Kidney capillary endothelial cell (primary cell): ENCODE measurements around the gene FADS6.

ENCODE experiments used
- DNase-seq: peaks from one replicate; pipeline ENCODE4 v3.0.0-alpha.2; 2018; ENCODE audit warnings: low spot score

Gene FADS6, protein sequence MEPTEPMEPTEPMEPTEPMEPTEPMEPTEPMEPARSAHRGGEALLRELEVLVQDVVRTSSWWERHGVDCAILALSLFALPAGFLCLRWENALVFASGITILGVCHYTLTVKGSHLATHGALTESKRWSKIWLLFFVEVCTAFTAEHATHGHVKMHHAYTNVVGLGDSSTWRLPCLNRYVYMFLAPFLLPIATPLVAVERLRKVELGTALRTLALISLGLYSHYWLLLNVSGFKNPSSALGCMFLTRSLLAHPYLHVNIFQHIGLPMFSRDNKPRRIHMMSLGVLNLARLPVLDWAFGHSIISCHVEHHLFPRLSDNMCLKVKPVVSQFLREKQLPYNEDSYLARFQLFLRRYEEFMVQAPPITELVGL

DNA sequence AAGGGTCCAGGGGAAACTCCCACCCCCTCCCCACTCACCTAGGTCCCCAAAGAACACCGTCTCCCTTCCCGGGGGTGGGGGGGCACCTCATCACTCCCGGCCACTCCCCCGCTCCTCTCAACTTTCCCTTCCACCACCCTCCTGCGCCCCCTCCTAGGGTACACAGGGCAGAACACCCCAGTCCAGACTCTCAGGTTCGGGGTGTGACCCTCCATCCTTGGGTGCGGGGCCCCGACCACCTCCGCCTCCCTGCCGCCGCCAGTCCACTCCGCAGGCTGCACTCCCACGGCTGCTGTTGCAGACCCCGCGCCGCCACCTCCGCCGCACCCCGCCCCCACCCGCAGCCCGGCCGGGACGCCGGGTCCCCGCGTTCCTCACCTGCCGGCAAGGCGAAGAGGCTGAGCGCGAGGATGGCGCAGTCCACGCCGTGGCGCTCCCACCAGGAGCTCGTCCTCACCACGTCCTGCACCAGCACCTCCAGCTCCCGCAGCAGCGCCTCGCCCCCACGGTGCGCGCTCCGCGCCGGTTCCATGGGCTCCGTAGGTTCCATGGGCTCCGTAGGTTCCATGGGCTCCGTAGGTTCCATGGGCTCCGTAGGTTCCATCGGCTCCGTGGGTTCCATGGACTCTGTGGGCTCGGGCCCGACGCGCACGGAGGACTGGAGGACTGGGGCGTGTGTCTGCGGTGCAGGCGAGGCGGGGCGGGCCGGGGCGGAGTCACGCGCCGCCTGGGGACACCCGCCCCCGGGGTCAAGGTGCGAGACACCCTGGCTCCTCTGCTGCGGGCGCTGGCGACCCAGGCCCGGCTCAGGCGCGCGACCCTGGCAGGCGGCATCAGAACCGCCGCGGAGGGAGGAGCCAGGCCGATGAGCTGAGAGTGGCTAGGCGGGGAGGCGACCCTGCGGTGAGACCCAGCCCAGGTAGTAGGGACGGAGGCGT, at the start of gene FADS6:
TSS of gene FADS6 (minus strand) at position 660 of the 938 bp plus-strand sequence. CDS start at position 622, 38 bp downstream.
- no peak for DNase-seq

DNA sequence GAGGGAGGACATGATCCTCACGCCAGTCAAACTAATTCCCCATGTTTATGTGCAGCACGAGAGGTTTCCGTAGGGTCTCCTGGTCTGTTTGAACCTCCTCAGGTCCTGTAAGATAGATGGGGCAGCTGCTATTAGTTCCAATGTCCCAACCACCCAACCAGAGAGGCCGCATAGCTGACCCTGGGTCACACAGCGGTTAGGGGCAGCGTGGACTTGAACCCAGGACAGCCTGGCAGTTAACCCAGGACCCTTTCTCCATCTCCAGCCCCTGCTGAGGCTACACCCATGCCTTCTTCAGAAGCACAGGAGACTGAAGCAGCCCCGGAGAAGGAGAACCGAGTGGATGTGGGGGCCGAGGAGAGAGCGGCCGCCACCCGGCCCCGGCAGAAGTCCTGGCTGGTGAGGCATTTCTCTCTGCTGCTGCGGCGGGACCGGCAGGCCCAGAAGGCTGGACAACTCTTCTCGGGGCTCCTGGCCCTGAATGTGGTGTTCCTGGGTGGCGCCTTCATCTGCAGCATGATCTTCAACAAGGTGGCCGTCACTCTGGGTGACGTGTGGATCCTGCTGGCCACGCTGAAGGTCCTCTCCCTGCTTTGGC, 47.8 kb upstream of the FADS6 start:
- no peak for DNase-seq

DNA sequence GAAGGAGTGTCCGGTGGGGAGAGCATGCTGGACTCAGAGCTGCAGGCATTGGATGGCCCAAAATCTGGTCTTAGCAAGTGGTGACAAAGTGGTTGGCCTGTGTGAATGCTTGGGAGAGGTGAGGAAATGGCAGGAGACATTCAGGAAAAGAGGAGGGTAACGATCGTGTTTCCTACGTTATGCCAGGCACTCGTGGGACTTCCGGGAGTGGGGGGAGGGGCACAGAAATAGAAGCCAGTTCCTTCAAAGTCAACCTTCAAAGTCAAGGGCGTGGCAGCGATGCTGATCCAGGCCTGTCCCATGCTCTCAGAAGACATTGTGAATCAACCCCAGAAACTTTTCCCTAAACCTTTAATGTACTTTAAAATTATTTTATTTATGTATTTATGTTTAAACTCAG, 46.1 kb upstream of the FADS6 start:
- no peak for DNase-seq

DNA sequence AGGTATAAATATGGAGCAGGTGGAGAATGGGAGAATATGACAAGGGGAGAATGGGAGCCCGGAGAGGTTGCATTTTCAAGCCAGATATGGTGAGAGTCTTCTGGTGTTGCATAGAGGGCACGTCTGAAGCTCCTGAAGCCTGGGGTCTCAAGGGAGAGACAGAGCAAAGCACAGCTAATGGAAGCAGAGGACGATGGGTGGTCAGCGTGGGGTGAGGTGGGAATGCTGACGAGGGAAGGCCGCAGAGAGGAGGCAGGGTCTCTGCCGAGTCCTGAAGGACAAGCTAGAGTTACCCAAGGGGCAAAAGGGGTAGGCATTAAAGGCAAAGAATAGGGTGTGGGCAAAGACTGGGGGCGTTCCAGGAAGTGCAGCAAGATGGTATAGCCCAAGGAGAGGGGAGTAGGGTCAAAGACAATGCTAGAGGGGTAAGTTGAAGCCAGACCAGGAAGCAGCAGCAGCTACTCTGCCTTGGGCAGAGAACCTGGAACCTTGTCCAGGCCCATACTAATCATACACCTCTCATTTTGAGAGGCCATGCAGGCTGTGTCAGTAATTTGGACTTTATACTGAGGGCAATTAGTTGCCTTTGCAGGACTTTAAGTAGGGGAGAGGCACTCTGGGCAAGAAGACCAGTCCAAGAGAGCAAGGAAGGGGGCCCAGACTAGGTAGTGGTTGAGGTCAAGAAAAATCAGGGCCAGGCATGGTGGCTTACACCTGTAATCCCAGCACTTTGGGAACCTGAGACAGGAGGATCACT, 44.9 kb upstream of the FADS6 start:
- no peak for DNase-seq

DNA sequence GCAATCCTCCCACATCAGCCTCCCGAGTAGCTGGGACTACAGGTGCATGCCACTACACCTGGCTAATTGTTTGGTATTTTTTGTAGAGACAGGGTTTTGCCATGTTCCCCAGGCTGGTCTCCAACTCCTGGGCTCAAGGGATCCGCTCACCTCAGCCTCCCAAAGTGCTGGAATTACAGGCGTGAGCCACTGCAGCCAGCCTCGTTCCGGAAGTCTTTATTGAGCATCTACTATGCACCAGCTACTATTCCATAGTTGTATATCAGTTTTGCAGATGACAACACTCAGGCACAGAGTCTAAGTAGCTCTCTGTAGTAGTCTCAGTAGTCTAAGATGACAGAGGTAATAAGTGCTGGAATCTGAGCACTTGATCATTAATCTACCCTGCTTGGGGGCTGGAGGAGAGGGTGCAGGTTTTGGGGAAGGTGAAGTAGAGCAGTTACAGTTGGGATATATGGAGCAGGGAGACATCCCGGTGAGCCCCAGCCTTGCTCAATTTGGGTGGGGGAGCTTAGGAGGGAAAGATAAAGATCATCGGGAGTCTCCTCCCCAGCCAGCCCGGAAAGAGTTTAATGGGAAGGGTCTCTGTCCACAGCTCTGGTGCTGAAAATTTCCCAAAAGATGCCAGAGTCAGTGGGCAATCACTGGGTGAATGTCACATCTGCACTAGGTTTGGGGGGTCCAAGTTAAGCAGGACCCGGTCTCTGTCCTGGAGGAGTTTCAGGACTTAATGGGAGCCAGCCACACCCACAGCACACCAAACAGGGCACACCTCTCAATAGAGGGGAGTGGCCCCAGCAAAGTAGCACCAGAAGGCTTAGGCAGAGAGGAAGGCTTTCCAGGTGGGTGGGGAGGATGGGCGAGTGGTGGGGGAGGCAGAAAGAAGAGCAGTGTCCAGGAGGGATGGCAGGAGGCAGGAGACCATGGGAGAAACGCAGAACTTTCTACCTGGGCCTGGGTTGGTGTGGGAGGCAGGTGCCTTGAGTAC, 43.9 kb upstream of the FADS6 start:
- DNase-seq, result no peak

DNA sequence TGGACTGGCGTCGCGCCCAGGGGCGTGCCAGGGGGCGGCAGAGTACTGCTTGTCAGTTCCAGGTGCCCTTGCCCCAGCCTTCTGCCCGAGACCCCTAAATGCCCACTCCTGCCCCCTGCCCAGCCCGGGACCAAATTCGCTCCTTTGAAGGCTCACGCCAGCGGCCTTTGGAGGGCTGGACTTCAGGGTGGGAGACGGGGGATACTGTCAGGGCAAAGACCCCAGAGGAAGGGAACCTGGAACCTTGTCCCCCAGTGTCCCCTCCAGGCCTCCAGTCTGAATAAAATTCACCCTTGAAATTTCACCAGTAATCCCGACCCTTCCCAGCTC, 43.0 kb upstream of the FADS6 start:
- no peak for DNase-seq

DNA sequence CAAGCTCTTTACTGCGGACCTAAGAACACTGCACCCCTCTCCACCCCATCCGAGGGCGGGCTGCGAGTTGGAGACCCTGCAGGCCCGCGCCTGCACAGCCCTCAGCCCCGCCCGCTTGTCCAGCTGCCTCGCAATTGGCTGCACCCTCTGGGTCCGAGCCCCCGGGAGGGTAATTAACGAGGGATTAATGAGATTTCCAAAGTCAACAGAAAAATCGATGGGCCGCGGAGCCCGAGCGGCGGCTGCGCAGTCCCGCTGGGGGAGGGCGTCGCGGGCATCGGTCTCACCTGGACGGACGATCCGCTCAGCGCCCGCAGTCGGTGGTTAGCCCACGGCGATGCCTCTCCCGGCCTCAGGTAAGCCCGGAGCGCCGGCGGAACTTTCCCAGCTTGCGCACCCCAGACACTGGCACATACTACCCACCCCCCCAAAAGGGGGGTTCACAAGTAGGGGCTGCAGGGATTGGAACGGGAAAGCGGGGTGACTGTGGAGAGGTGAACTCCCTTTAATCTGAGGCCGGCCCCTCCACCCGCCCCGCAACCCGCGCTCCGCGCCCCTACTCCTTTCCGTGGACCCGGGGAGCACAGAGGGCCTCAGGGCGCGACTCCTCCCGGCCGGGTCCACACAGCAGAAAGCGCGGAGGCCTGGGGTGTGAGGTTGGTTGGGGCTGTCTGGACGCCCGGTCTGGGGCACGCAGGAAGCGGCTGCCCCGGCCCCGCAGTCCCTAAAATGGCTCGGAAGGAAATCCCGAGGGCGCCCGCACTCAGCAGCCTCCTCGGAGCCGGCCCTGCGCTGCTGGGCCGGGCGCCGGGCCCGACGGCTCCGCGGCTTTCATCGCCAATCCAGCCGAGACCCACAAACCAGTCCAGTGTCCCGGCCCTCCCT, 42.4 kb upstream of the FADS6 start, which contains the start of gene OTOP3:
TSS of gene OTOP3 (plus strand) at position 314 of the 885 bp plus-strand sequence. CDS start at position 338, 24 bp downstream.
- DNase-seq, result no peak

DNA sequence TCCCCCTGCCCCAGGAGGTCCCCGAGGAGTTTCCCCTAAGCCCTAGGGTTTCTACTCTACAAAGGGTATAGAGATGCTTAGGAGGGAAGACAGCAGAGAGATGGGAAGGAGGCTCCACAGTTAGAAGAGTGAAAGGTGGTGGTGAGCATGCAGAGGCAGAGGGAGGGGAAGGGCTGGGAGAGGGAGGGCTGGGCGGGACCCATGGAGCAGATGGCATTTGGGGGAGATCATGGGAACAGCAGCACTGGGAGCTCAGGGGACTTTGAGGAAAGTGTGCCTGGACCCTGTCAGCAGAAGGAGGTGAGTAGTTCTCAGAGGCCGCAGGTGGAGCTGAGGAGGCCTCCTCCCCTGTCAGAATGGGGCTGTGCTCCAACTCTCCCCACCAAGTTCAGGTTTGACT, 41.6 kb upstream of the FADS6 start:
- no peak for DNase-seq

DNA sequence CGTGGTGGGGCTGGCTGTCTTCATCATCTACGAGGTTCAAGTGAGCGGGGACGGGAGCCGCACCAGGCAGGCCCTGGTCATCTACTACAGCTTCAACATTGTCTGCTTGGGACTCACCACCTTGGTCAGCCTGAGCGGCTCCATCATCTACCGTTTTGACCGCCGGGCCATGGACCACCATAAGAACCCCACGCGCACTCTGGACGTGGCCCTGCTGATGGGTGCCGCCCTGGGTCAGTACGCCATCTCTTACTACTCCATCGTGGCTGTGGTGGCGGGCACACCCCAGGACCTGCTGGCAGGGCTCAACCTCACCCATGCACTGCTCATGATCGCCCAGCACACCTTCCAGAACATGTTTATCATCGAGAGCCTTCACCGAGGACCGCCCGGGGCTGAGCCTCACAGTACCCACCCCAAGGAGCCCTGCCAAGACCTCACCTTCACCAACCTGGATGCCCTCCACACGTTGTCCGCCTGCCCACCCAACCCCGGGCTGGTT, 37.2 kb upstream of the FADS6 start:
- no peak for DNase-seq

DNA sequence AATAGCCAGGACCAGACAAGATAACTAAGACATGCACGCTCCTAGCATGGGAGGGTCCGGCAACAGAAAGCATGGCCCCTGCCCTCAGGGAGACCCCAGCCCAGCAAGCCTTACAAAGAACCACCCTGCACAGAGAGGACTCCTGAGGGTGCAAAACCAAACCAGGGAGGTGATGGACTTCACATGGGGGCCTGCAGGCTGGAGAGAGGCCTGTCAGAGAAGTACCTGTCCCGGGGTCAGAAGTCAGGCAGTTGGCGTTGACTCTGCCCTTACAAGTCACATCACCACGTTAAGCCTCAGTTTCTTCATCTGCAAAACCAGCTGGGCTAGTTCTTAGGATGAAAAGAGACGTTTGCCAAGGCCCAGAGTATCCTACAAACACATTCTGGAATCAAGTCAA, 35.4 kb upstream of the FADS6 start:
- DNase-seq, result no peak

DNA sequence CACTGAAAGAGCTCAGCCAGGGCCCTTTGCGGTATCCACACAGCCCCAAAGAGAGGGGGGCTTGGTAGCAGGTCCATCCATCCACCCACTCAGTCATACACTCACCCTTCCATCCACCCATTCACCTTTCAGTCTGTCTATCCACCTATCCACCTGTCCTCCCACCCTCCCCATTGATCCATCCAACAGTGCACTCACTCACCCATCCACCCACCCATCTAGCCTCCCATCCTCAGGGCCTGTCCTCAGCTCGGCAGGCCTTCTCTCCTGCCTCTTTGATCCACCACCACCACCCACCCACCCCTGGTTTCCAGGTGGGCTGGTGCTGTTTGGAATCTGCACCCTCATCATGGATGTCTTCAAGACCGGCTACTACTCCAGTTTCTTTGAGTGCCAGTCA, 31.8 kb upstream of the FADS6 start:
- no peak for DNase-seq

DNA sequence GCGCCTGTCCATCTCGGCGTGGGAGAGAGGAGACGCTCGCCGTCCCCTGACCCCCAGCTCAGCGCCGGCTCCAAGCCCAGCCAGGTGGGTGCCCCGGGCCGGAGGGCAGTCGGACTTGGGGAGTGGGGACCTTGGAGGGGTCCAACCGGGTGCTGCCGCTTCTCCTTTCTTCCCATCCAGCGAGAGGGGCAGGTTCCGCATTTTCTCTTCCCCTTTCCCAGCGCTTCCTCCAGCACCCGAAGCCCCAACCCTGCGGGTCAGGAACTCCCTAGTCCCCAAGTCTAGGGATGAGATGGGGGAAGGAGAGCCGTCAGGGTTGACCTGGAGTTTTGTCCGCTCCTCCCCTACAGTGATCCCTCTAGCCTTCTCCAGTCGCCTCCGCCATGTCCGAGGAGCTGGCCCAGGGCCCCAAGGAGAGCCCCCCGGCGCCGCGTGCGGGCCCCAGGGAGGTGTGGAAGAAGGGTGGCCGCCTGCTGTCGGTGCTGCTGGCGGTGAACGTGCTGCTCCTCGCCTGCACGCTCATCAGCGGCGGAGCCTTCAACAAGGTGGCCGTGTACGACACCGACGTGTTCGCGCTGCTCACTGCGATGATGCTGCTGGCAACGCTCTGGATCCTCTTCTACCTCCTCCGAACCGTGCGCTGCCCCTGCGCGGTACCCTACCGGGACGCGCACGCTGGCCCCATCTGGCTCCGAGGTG, 31.0 kb upstream of the FADS6 start, which contains the start of gene OTOP2:
TSS of gene OTOP2 (plus strand) at position 24 of the 699 bp plus-strand sequence. CDS start at position 384, 360 bp downstream.
- no peak for DNase-seq

DNA sequence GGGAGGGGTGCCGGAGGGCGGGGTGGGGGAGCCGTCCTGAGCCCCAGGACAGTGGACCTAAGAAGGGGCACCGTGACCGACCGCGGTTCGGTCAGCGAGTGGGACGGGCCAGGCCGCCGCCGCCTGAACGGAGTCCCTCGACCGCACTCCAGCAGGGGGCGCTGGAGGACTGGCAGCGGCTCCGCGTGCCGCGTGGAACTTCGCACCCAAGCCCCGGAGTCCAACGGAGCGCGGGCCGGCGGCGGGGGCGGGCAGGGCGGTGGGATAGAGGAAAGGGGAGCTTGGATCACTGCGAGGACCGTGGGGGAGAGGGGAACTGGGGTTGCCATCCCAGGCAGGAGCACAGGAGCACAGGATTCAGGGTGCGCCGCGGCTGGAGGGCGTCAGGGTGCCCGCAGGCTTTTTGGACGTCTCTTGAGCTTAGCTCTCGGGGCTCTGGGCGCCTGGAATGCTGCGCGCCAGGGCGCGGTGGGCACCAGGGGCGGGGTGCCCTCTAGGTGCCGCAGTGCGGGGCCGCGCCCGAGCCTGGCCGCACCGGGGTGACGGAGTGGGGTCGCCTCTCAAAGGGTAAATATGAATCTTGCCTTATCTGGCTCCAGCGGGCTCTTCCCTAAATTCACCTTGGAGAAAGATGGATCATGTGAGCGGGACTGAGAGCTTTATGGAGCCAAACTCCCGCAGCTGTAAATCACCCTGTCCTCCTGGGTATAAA, 30.3 kb upstream of the FADS6 start:
- DNase-seq, result peak; percentile 45

DNA sequence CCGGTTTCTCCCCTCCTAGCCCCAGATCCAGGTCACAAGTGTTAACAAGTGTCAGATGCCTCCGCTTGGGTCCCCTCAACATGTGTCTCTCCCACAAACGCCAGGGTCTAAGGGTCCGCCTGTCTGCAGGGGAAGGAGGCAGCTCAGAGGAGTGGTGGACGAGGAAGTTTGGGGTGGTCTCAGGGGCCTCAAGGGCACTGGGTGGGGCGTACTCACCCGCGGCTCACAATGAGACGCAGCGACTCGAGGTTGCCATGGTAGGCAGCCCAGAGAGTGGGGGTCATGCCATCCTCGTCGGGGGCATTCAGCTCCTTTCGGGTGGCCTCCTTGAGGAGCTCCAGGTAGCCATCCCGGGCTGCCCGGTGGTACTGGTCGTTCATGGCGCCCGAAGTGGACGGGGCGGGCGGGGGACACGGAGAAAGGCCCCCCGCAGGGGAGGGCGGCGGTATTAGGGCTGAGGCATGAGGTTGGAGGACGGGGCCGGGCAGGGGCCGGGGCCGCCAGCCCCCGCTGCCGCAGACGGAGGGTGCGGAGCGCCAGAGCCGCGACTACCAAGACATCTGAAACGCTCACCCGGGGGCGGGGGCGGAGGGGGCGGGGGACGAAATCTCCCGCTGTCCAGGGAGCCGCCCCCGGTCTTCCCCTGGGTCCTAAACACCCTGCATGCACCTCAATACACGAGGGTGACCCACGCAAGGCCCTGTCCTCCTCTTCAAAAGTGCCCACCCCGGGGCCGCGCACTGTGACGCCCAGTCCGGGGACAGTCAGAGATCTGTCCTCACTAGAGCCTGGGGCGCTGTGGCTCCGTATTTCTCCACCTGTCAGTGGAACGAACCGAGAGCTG, 29.5 kb upstream of the FADS6 start, which contains the start of gene USH1G:
TSS of gene USH1G (minus strand) at position 562 of the 844 bp plus-strand sequence. CDS start at position 380, 182 bp downstream.
- DNase-seq, result no peak

DNA sequence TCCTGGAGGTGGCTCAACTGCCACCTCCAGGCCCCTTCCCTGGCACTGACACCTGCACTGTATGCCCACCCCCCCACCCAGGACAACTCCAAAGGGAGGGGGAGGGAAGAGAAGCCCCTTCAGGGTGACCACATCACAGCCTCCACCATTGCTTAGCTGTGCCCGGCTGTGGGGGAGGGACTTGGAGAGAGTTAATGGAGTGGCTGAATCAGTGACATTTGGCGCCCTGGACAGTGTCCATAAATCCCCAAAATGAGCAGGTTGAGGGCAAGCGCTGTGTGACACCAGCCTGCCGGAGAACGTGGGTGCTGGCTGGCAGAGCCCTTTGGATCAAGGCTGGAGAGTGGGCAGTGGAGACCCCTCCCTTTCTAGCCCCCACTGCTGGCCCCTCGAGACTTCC, 28.7 kb upstream of the FADS6 start:
- no peak for DNase-seq

DNA sequence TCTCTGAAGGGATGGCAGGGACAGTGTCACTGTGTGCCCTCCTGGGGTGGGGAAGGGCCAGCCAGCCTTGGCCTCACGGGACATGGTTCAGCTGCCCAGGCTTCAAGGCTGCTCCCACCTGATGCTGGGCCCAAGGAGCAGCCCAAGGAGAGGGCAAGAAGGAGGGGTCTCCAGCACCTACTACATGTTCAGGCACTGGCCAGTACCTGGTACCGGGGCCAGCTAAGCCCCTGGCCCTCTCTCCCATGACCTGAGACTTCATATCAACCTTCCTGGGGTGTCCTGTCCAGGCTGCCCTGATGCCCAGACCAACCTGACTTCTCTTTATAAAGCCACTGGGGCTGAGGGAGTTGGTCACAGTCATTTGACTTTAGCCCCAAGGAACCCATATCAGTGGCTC, 28.3 kb upstream of the FADS6 start:
- no peak for DNase-seq
